Muscle layer of colon (tissue), 2 donors: ENCODE results near the gene SYT17.

ENCODE experiments used
- H3K27ac ChIP-seq: one replicate; pipeline ENCODE4 v1.7.0; 2013; ENCODE audit warnings: low read depth, mild to moderate bottlenecking, low read length, moderate library complexity
- H3K27me3 ChIP-seq, 2 donors: one replicate each; pipeline ENCODE4 v1.7.0; 2013; ENCODE audit warnings: low read length in 2 of 2, mild to moderate bottlenecking in 2 of 2; ENCODE audit not compliant: insufficient read depth in 2 of 2, control insufficient read depth in 1 of 2
- H3K36me3 ChIP-seq: one replicate; pipeline ENCODE4 v1.7.0; 2013; ENCODE audit warnings: mild to moderate bottlenecking, low read length; ENCODE audit not compliant: insufficient read depth
- H3K4me1 ChIP-seq: one replicate; pipeline ENCODE4 v1.7.0; 2013; ENCODE audit warnings: mild to moderate bottlenecking, low read length; ENCODE audit not compliant: insufficient read depth
- H3K4me3 ChIP-seq, 2 donors: one replicate each; pipeline ENCODE4 v1.7.0; 2013; ENCODE audit warnings: low read length in 2 of 2, low read depth in 1 of 2, mild to moderate bottlenecking in 1 of 2, moderate library complexity in 1 of 2
- H3K9ac ChIP-seq: one replicate; pipeline ENCODE4 v1.7.0; 2013; ENCODE audit warnings: low read length
- H3K9me3 ChIP-seq: one replicate; pipeline ENCODE4 v1.7.0; 2013; ENCODE audit warnings: mild to moderate bottlenecking, low read length
- donor health status: abdominal sarcoma.
- donor health status: Adenocarcinoma of cecum.

Gene SYT17

GRCh38 chr16:19278403-19278802, 110.4 kb downstream of the SYT17 start:
- H3K36me3 ChIP-seq, result no peaks in the 10 kb centered on the region
- no peaks in the 10 kb centered on the region for H3K4me1 ChIP-seq
- no peaks in the 10 kb centered on the region for H3K9me3 ChIP-seq
- no peaks in the 10 kb centered on the region for H3K27me3 ChIP-seq
- no peak overlapping the region for H3K4me3 ChIP-seq
- no peak overlapping the region for H3K9ac ChIP-seq
- no peak overlapping the region for H3K27ac ChIP-seq

- Histone ChIP-seq H3K9me3 (no peaks in the 10 kb centered on the region), H3K27me3 (no peaks in the 10 kb centered on the region), H3K9ac (no peak overlapping the region)
These were observed 113.2 kb downstream of the SYT17 start for GRCh38 chr16:19281246-19281645.

GRCh38 chr16:19282101-19282500, 114.1 kb downstream of the SYT17 start:
- Histone ChIP-seq H3K27ac (no peak overlapping the region), H3K4me3 (no peak overlapping the region), H3K36me3 (no peaks in the 10 kb centered on the region), H3K9ac (no peak overlapping the region), H3K9me3 (no peaks in the 10 kb centered on the region), H3K4me1 (no peaks in the 10 kb centered on the region), H3K27me3 (no peaks in the 10 kb centered on the region)

More at GRCh38 chr16:19281246-19281645, 113.2 kb downstream of the SYT17 start:
- Histone ChIP-seq H3K4me3 (no peak overlapping the region), H3K4me1 (no peaks in the 10 kb centered on the region), H3K36me3 (no peaks in the 10 kb centered on the region), H3K27ac (no peak overlapping the region)

GRCh38 chr16:19283637-19284036, 115.6 kb downstream of the SYT17 start:
- no peak overlapping the region for H3K9ac ChIP-seq
- no peaks in the 10 kb centered on the region for H3K36me3 ChIP-seq
- H3K27me3 ChIP-seq, result no peaks in the 10 kb centered on the region
- H3K27ac ChIP-seq, result no peak overlapping the region
- H3K4me3 ChIP-seq, result no peak overlapping the region
- no peaks in the 10 kb centered on the region for H3K4me1 ChIP-seq
- no peaks in the 10 kb centered on the region for H3K9me3 ChIP-seq

- Histone ChIP-seq H3K4me3 (no peak overlapping the region), H3K27ac (no peak overlapping the region), H3K36me3 (no peaks in the 10 kb centered on the region), H3K27me3 (no peaks in the 10 kb centered on the region), H3K9me3 (no peaks in the 10 kb centered on the region), H3K4me1 (no peaks in the 10 kb centered on the region), H3K9ac (no peak overlapping the region)
These were observed 116.2 kb downstream of the SYT17 start for GRCh38 chr16:19284207-19284606.

GRCh38 chr16:19285431-19285830, 117.4 kb downstream of the SYT17 start, which contains the start of gene CLEC19A:
CLEC19A (plus strand) TSS chr16:19285731; CDS start chr16:19285852, 121 bp downstream.
- no peaks in the 10 kb centered on the region for H3K4me1 ChIP-seq
- no peak within 1 kb of the TSS for H3K4me3 ChIP-seq
- H3K9ac ChIP-seq, result no peak within 1 kb of the TSS
- H3K36me3 ChIP-seq, result no peaks in the 10 kb centered on the region
- no peaks in the 10 kb centered on the region for H3K27me3 ChIP-seq
- no peak within 1 kb of the TSS for H3K27ac ChIP-seq
- no peaks in the 10 kb centered on the region for H3K9me3 ChIP-seq

GRCh38 chr16:19286827-19287226, 118.8 kb downstream of the SYT17 start:
- no peak overlapping the region for H3K9ac ChIP-seq
- H3K27ac ChIP-seq, result no peak overlapping the region
- H3K4me1 ChIP-seq, result no peaks in the 10 kb centered on the region
- no peaks in the 10 kb centered on the region for H3K9me3 ChIP-seq
- H3K4me3 ChIP-seq, result no peak overlapping the region
- H3K36me3 ChIP-seq, result no peaks in the 10 kb centered on the region
- no peaks in the 10 kb centered on the region for H3K27me3 ChIP-seq

- Histone ChIP-seq H3K4me1 (no peaks in the 10 kb centered on the region), H3K4me3 (no peak overlapping the region), H3K9me3 (no peaks in the 10 kb centered on the region), H3K27me3 (no peaks in the 10 kb centered on the region), H3K9ac (no peak overlapping the region), H3K27ac (no peak overlapping the region), H3K36me3 (no peaks in the 10 kb centered on the region)
These were observed 119.2 kb downstream of the SYT17 start for GRCh38 chr16:19287241-19287640.

GRCh38 chr16:19288872-19289799, 121.1 kb downstream of the SYT17 start:
- Histone ChIP-seq H3K36me3 (no peaks in the 10 kb centered on the region), H3K4me1 (no peaks in the 10 kb centered on the region), H3K9ac (no peak overlapping the region), H3K27me3 (no peaks in the 10 kb centered on the region), H3K9me3 (no peaks in the 10 kb centered on the region), H3K27ac (no peak overlapping the region), H3K4me3 (no peak overlapping the region)

- no peak overlapping the region for H3K27ac ChIP-seq
- no peaks in the 10 kb centered on the region for H3K36me3 ChIP-seq
- no peaks in the 10 kb centered on the region for H3K9me3 ChIP-seq
- no peak overlapping the region for H3K9ac ChIP-seq
- H3K4me1 ChIP-seq, result no peaks in the 10 kb centered on the region
- no peaks in the 10 kb centered on the region for H3K27me3 ChIP-seq
- H3K4me3 ChIP-seq, result no peak overlapping the region
These were observed 121.9 kb downstream of the SYT17 start for GRCh38 chr16:19289811-19290485.

GRCh38 chr16:19290860-19291259, 122.8 kb downstream of the SYT17 start:
- no peak overlapping the region for H3K27ac ChIP-seq
- no peak overlapping the region for H3K9ac ChIP-seq
- no peaks in the 10 kb centered on the region for H3K36me3 ChIP-seq
- no peaks in the 10 kb centered on the region for H3K4me1 ChIP-seq
- no peaks in the 10 kb centered on the region for H3K27me3 ChIP-seq
- no peak overlapping the region for H3K4me3 ChIP-seq
- H3K9me3 ChIP-seq, result no peaks in the 10 kb centered on the region
